CD4-positive, alpha-beta T cell treated with Interleukin-6 for 4 hours (primary cell): ENCODE data around the gene COMMD2.

Experiments
- DNase-seq: peaks from one replicate; pipeline ENCODE4 v3.0.0-alpha.2; 2020; ENCODE audit warnings: mixed read lengths

The COMMD2 gene

DNA sequence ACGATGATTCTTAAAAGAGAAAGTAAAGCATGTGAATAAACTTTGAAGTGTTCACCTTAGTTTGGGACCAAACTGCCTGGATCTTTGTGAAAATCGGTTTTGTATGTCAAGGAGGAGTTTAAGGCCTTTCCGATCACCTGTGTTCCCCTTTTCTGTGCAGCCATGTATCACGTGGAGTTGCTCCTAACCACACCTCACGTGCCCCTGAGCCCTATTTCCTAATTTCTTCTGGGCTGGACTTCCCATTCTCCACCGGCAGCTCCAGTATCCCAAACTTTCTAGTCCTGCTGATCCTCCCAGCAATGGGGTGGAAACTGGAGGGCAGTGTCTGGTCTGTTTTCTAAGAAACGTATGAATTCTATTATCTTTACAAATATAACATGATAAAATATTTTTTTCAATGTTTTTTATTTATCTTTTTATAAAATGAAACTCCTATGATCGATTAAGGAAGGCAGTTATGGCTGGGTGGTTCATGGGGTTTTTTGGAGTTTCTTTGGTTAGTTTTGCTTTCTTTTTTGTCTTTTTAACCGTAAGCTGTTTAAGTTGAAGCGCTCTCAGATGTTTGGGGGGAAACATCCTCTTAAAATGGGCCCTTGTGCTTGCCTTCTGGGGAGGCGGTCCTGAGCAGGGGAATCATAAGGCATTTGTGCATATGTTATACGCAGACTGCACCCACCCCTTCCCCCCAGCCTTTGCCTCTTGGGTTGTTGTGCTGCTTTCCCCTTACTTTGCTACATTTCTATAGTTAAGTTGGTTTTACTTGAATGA, 50.9 kb downstream of the COMMD2 start:
- DNase-seq, result no peak
